A549 (cell line): Measurements from ENCODE around the gene AKAP11. TPM values are rescaled to one million over a fixed set of nuclear protein-coding genes. Genes with fewer than 3 reads are reported as not detected.

Experiments used
- ATAC-seq, 2 experiments: fragments of 200-7000 bp in 1 of 2; fragments of >200 bp in 1 of 2; cut with Nextera tagmentation in 1 of 2; cut with Tn5 transposase in 1 of 2; 3 replicates each; pipeline versions ENCODE4 v1.8.0 to v1.9.1; 2018 to 2020; ENCODE audit warnings: mild to moderate bottlenecking in 1 of 2, moderate library complexity in 1 of 2
- CTCF ChIA-PET: fragments of 300-600 bp; sonication (Branson Sonifier 250); formaldehyde crosslinking; extraction: SDS; loops from one replicate; lab custom pipeline; 2021; ENCODE audit warnings: antibody characterized with exemption, inconsistent platforms; lab: Yijun Ruan, JAX
- POLR2A ChIA-PET: fragments of 350-600 bp; formaldehyde crosslinking; extraction: SDS; loops from one replicate; lab custom pipeline; 2021; ENCODE audit warnings: antibody characterized with exemption, inconsistent platforms; lab: Yijun Ruan, JAX
- DNase-seq, 2 experiments: peaks; one replicate each; pipeline versions ENCODE4 v3.0.0 to v3.0.0-alpha.2; 2011 to 2016; ENCODE audit warnings: low read depth in 1 of 2, low spot score in 1 of 2
- FAIRE-seq: peaks from 2 replicates; lab custom pipeline; 2011; peaks lifted over from hg19 to GRCh38; lab: Jason Lieb, UNC
- H3K27ac ChIP-seq, 2 experiments: fragments of >200 bp; sonication (Bioruptor Twin); formaldehyde crosslinking; 3 replicates each; pipeline ENCODE4 v1.5.1; 2016 to 2017
- H3K4me1 ChIP-seq: fragments of >200 bp; sonication (Bioruptor Twin); formaldehyde crosslinking; 3 replicates; pipeline ENCODE4 v1.6.1; 2016
- H3K4me2 ChIP-seq: fragments of >200 bp; sonication (Bioruptor Twin); formaldehyde crosslinking; 3 replicates; pipeline ENCODE4 v1.6.1; 2016
- H3K4me3 ChIP-seq: fragments of >200 bp; sonication (Bioruptor Twin); formaldehyde crosslinking; 3 replicates; pipeline ENCODE4 v1.5.1; 2016
- H3K9me3 ChIP-seq: fragments of >200 bp; sonication (Bioruptor Twin); formaldehyde crosslinking; 3 replicates; pipeline ENCODE4 v1.6.1; 2016
- BHLHE40 ChIP-seq: IDR thresholded peaks from 2 replicates; pipeline ENCODE4 v1.6.1; 2012; ENCODE audit warnings: low read depth, low read length, inconsistent platforms
- CBX2 ChIP-seq: fragments of 200-600 bp; sonication (generic); IDR thresholded peaks from 2 replicates; pipeline ENCODE4 v1.6.1; 2016; ENCODE audit warnings: low read depth, mild to moderate bottlenecking, borderline replicate concordance
- CHD4 ChIP-seq: fragments of 200-600 bp; sonication (generic); IDR thresholded peaks from 2 replicates; pipeline ENCODE4 v1.6.1; 2016; ENCODE audit warnings: antibody characterized with exemption, mild to moderate bottlenecking, borderline replicate concordance
- EHF ChIP-seq: fragments of 250-450 bp; sonication (Bioruptor Pico); IDR thresholded peaks from 2 replicates; pipeline ENCODE4 v1.5.0; 2020; ENCODE audit warnings: mild to moderate bottlenecking
- FOSB ChIP-seq: fragments of 250-450 bp; sonication (Bioruptor Pico); IDR thresholded peaks from 2 replicates; pipeline ENCODE4 v1.5.0; 2020; ENCODE audit warnings: mild to moderate bottlenecking, moderate library complexity
- FOXS1 ChIP-seq: fragments of 250-450 bp; sonication (Bioruptor Pico); IDR thresholded peaks from 2 replicates; pipeline ENCODE4 v1.5.0; 2020; ENCODE audit warnings: mild to moderate bottlenecking, moderate library complexity
- HOXB13 ChIP-seq: fragments of 250-450 bp; sonication (Bioruptor Pico); IDR thresholded peaks from 2 replicates; pipeline ENCODE4 v1.5.0; 2020; ENCODE audit warnings: low read depth, mild to moderate bottlenecking, moderate library complexity
- JUN ChIP-seq, 2 experiments: fragments of >200 bp; sonication (Bioruptor Twin); formaldehyde crosslinking; IDR thresholded peaks; 2 replicates in 1 of 2; 3 replicates in 1 of 2; pipeline ENCODE4 v1.6.1; 2016 to 2017
- MAFK ChIP-seq: fragments of 450-650 bp; IDR thresholded peaks from 2 replicates; pipeline ENCODE4 v1.6.1; 2014; ENCODE audit not compliant: partially characterized antibody
- MYC ChIP-seq: IDR thresholded peaks from 2 replicates; pipeline ENCODE4 v1.6.1; 2012; ENCODE audit warnings: mild to moderate bottlenecking, inconsistent platforms, low read length, improper control_type of control experiment, borderline replicate concordance
- NFE2L2 ChIP-seq: fragments of 150-350 bp; conservative IDR thresholded peaks from 2 replicates; pipeline ENCODE4 v1.6.1; 2014; ENCODE audit warnings: low read length
- NR3C1 ChIP-seq: fragments of >200 bp; sonication (Bioruptor Twin); formaldehyde crosslinking; IDR thresholded peaks from 3 replicates; pipeline ENCODE4 v1.6.1; 2017
- POLR2A ChIP-seq: IDR thresholded peaks from 2 replicates; pipeline ENCODE4 v1.6.1; 2012; ENCODE audit warnings: mild to moderate bottlenecking, low read length
- POLR2AphosphoS2 ChIP-seq: conservative IDR thresholded peaks from 2 replicates; pipeline ENCODE4 v1.6.1; 2012; ENCODE audit warnings: low read length, improper control_type of control experiment, inconsistent platforms
- SMC3 ChIP-seq: fragments of >200 bp; sonication (Bioruptor Twin); formaldehyde crosslinking; IDR thresholded peaks from 3 replicates; pipeline ENCODE4 v1.6.1; 2018; ENCODE audit warnings: inconsistent platforms
- SREBF2 ChIP-seq: fragments of 450-650 bp; IDR thresholded peaks from 2 replicates; pipeline ENCODE4 v1.6.1; 2014; ENCODE audit warnings: mild to moderate bottlenecking, moderate library complexity
- TP53 ChIP-seq: fragments of 250-450 bp; sonication (Bioruptor Pico); IDR thresholded peaks from 2 replicates; pipeline ENCODE4 v1.5.0; 2021; ENCODE audit warnings: mild to moderate bottlenecking, moderate library complexity
- ZFP36 ChIP-seq: fragments of 450-650 bp; IDR thresholded peaks from 2 replicates; pipeline ENCODE4 v1.6.1; 2014; ENCODE audit warnings: borderline replicate concordance; ENCODE audit not compliant: partially characterized antibody
- WGBS: methylation state at CpG from one replicate; pipeline ENCODE4 v1.1.6; 2017; ENCODE audit errors: missing lambda C conversion rate; 5-methylcytosine and 5-hydroxymethylcytosine counted together
- polyA plus RNA-seq, 4 experiments: library from polyadenylated mRNA; depleted of rRNA in 3 of 4; stranded (reverse); fragments of >200 nt; fragmentation: RNase III in 1 of 4; extraction: RNeasy Plus Mini Kit Qiagen cat#74134 plus additional on column Dnase treatment in 1 of 4; gene quantifications; 2 replicates in 3 of 4; 3 replicates in 1 of 4; pipeline ENCODE4 v1.2.3, GENCODE V29; 2011 to 2017
- TF ChIP-seq, protein P1 (sequence below): fragments of >200 bp; sonication (Bioruptor Twin); formaldehyde crosslinking; IDR thresholded peaks from 2 replicates; pipeline ENCODE4 v1.6.1; 2016
- TF ChIP-seq, protein P2 (sequence below): fragments of 250-450 bp; sonication (Bioruptor Pico); IDR thresholded peaks from 2 replicates; pipeline ENCODE4 v1.5.0; 2021; ENCODE audit warnings: mild to moderate bottlenecking, moderate library complexity, borderline replicate concordance
- TF ChIP-seq, protein P3 (sequence below): fragments of >200 bp; sonication (Bioruptor Twin); formaldehyde crosslinking; IDR thresholded peaks from 3 replicates; pipeline ENCODE4 v1.6.1; 2016

The AKAP11 gene
- polyA plus RNA-seq, 2 of the 4 experiments (the other 2 are of a cell fraction) = 7.2 to 21.3 TPM

DNA sequence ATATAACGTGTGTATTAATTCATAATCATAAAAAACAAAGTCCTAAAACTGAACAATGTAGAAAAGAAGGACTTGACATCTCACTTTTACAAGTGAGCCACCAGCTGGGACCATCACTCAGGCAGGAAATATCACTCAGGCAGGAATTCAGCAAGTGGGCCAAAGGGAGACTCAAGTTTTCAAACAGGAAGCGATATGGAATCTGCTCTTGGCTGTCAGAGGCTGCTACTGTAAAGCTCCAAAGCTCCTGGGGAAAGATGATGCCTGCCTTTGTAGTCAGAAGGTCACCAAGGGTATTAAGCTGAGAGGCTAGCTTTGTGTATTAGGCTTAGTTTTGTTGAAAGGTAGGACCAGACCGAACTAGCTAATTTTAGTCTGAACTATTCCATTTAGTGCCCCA, 5.5 kb upstream of the AKAP11 start:
- Histone ChIP-seq H3K4me3 (no peak overlapping the region), H3K4me2 (no peak overlapping the region), H3K9me3 (no peaks in the 10 kb centered on the region), H3K27ac (no peak overlapping the region), H3K4me1 (peaks cover 6% of the 10 kb centered on the region; the same call in 1 of the 3 replicates)
- ChIA-PET POLR2A (no interaction called here), CTCF (no interaction called here)
- no peak for TF ChIP-seq SREBF2
- FAIRE-seq (no peak), DNase-seq (no peak), ATAC-seq (no peak)
- WGBS = 57% methylated on average over 3 of the region's 3 CpGs

DNA sequence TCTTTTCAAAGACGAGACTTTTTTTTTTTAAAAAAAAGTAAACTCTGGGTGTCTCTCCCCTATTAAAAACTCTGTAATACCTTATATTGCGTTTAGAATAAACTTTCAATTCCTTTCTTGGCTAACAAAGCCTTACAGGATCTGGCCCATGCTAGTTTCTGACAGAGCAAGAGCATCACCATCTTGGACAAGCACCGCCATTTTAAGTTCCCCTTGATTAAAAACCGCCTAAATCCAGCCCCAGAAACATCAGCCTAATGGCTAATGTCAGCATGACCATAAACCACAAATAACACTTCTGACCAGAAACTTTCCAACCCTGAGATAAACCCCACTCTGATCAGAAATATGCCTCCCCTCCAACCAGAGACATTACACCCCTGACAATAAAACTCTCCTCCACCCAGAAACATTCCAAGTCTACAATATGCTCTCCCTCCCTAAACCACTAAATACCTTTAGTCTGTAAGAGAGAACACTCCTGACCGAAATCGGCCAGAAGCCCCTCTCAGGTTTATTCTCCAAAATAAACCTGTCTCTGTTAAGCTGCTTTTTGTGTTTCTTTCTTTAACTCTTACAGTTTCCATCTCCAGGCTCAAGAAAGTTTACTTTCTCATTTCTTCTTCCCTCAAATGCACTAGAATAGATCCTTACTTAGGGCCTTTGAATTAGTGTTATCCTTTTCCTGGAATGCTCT, 1.6 kb upstream of the AKAP11 start:
- POLR2A ChIA-PET = no interaction called here
- Histone ChIP-seq H3K27ac (peak overlapping the region in 1 of 2 experiments; percentile 99; a peak in 4 of 6 replicates), H3K9me3 (no peaks in the 10 kb centered on the region), H3K4me3 (no peak overlapping the region), H3K4me1 (peaks cover 12% of the 10 kb centered on the region; the same call in 2 of the 3 replicates), H3K4me2 (peak overlapping the region; percentile 94)
- ATAC-seq (no peak), DNase-seq (no peak), FAIRE-seq (no peak)
- CTCF ChIA-PET = interaction anchor here (0.7 kb wide), 1 partner anchor 121 kb away, joined by 3 read pairs; no protein-coding TSS in a partner anchor
- 94% methylated on average over 6 of the region's 6 CpGs for WGBS
- TF ChIP-seq CBX2 = no peak
- no peak for TF ChIP-seq POLR2AphosphoS2
- no peak for TF ChIP-seq POLR2A
- no peak for TF ChIP-seq HOXB13 (CRISPR knock-in tag)
- TF ChIP-seq, protein P1, sequence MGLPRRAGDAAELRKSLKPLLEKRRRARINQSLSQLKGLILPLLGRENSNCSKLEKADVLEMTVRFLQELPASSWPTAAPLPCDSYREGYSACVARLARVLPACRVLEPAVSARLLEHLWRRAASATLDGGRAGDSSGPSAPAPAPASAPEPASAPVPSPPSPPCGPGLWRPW = no peak
- no peak for TF ChIP-seq NR3C1
- no peak for TF ChIP-seq SMC3
- TF ChIP-seq MAFK = no peak
- no peak for TF ChIP-seq FOXS1 (CRISPR knock-in tag)
- TF ChIP-seq EHF (CRISPR knock-in tag) = no peak
- TF ChIP-seq, protein P2, sequence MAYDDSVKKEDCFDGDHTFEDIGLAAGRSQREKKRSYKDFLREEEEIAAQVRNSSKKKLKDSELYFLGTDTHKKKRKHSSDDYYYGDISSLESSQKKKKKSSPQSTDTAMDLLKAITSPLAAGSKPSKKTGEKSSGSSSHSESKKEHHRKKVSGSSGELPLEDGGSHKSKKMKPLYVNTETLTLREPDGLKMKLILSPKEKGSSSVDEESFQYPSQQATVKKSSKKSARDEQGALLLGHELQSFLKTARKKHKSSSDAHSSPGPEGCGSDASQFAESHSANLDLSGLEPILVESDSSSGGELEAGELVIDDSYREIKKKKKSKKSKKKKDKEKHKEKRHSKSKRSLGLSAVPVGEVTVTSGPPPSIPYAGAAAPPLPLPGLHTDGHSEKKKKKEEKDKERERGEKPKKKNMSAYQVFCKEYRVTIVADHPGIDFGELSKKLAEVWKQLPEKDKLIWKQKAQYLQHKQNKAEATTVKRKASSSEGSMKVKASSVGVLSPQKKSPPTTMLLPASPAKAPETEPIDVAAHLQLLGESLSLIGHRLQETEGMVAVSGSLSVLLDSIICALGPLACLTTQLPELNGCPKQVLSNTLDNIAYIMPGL (CRISPR knock-in tag) = no peak
- no peak for TF ChIP-seq JUN (IDR thresholded peaks at IDR 0.05)
- no peak for TF ChIP-seq CHD4
- no peak for TF ChIP-seq MYC
- TF ChIP-seq ZFP36 = no peak
- TF ChIP-seq, protein P3, sequence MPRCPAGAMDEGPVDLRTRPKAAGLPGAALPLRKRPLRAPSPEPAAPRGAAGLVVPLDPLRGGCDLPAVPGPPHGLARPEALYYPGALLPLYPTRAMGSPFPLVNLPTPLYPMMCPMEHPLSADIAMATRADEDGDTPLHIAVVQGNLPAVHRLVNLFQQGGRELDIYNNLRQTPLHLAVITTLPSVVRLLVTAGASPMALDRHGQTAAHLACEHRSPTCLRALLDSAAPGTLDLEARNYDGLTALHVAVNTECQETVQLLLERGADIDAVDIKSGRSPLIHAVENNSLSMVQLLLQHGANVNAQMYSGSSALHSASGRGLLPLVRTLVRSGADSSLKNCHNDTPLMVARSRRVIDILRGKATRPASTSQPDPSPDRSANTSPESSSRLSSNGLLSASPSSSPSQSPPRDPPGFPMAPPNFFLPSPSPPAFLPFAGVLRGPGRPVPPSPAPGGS = no peak

DNA sequence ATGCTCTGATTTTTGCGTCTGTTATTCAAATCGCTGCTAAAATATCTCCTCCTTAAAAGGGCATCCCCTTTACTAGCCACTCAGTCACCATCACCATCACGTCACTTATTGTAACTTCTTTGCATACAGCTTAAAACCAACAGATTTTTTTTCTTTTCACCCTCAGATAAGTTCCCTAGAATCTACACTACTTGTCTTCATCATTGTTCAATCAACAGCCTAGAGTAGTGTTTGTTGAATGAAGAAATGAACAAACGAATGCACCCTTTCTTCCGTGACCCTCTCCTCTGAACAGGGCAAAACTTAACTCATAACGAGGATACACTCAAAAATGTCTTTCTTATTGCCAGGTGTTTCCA, 1.1 kb upstream of the AKAP11 start:
- ChIA-PET POLR2A (interaction anchor here (0.5 to 1.2 kb wide), 3 partner anchors 23 to 1262 kb away, joined by 3 to 4 read pairs (median 3); no protein-coding TSS in a partner anchor), CTCF (interaction anchor here (0.7 to 1.4 kb wide), 3 partner anchors 15 to 121 kb away, joined by 3 read pairs; no protein-coding TSS in a partner anchor)
- 90% methylated on average over 6 of the region's 6 CpGs for WGBS
- no peak for TF ChIP-seq TP53 (CRISPR knock-in tag)
- no peak for TF ChIP-seq FOSB (CRISPR knock-in tag)
- no peak for TF ChIP-seq NFE2L2
- no peak for TF ChIP-seq BHLHE40
- peaks cover 12% of the 10 kb centered on the region; the same call in 2 of the 3 replicates for H3K4me1 ChIP-seq
- no peak for ATAC-seq
- H3K4me3 ChIP-seq = peak overlapping the region; percentile 86
- peak overlapping the region; percentile 87 to 99 for H3K27ac ChIP-seq
- H3K4me2 ChIP-seq = peak overlapping the region; percentile 94
- FAIRE-seq = no peak
- no peaks in the 10 kb centered on the region for H3K9me3 ChIP-seq
- no peak for DNase-seq
